GM19395 (cell line): ENCODE measurements around the gene RPL31.

Experiments used
- ATAC-seq: cut with Tn5 transposase; IDR thresholded peaks from one replicate; pipeline ENCODE4 v1.9.1; 2021; ENCODE audit warnings: mild to moderate bottlenecking, moderate library complexity; ENCODE audit not compliant: unreplicated experiment

RPL31 gene

GRCh38 chr2:100974712-100975520 is 27.2 kb upstream of the RPL31 start:
- no peak for ATAC-seq

GRCh38 chr2:100975521-100975785 is 26.6 kb upstream of the RPL31 start:
- no peak for ATAC-seq

GRCh38 chr2:100976061-100976460 is 26.0 kb upstream of the RPL31 start:
- no peak for ATAC-seq

GRCh38 chr2:100976645-100977391 is 25.3 kb upstream of the RPL31 start:
- ATAC-seq, result peak; percentile 94

- ATAC-seq, result no peak
Observed at GRCh38 chr2:100977511-100977910, 24.6 kb upstream of the RPL31 start.

GRCh38 chr2:100978582-100979191 is 23.4 kb upstream of the RPL31 start:
- no peak for ATAC-seq

- no peak for ATAC-seq
Observed at GRCh38 chr2:100980046-100980445, 22.0 kb upstream of the RPL31 start.

GRCh38 chr2:100981011-100981410 is 21.1 kb upstream of the RPL31 start:
- ATAC-seq, result no peak

GRCh38 chr2:100982431-100982861 is 19.6 kb upstream of the RPL31 start:
- no peak for ATAC-seq

GRCh38 chr2:100983201-100983600 is 18.9 kb upstream of the RPL31 start:
- no peak for ATAC-seq

- ATAC-seq, result no peak
Observed at GRCh38 chr2:100983684-100984310, 18.3 kb upstream of the RPL31 start.

GRCh38 chr2:100984892-100985307 is 17.2 kb upstream of the RPL31 start:
- peak; percentile 77 for ATAC-seq

- ATAC-seq, result no peak
Observed at GRCh38 chr2:100986157-100986556, 15.9 kb upstream of the RPL31 start.

GRCh38 chr2:100987536-100987935 is 14.6 kb upstream of the RPL31 start:
- no peak for ATAC-seq

- ATAC-seq, result no peak
Observed at GRCh38 chr2:100987974-100988373, 14.1 kb upstream of the RPL31 start.

- ATAC-seq, result no peak
Observed at GRCh38 chr2:100988630-100989417, 13.3 kb upstream of the RPL31 start.

- no peak for ATAC-seq
Observed at GRCh38 chr2:100989666-100990065, 12.4 kb upstream of the RPL31 start.

- no peak for ATAC-seq
Observed at GRCh38 chr2:100990166-100990565, 11.9 kb upstream of the RPL31 start.

GRCh38 chr2:100990650-100991403 is 11.3 kb upstream of the RPL31 start:
- no peak for ATAC-seq

GRCh38 chr2:100991404-100991773 is 10.7 kb upstream of the RPL31 start:
- ATAC-seq, result no peak
